ENCODE measurements around the gene TMEM18. TPM values are rescaled to one million over a fixed set of nuclear protein-coding genes. Genes with fewer than 3 reads are reported as not detected.

TMEM18 gene
- total RNA-seq, 1 experiment from 2014 or later: 33.5 TPM

- RAD21 ChIA-PET (ENCODE audit: low non-redundant PET in 1 of 2, low total read pairs in 2 of 2, uncharacterized antibody in 2 of 2, unreplicated experiment in 2 of 2): no interaction called here
- ATAC-seq: no peak
- Histone ChIP-seq H3K4me3 (replicated peaks in 1 of 2; ENCODE audit: low read depth in 1 of 2, low read length in 2 of 2) (no peak overlapping the region), H3K4me2 (ENCODE audit: low read length) (no peak overlapping the region), H3K9ac (ENCODE audit: low read length) (no peak overlapping the region), H2AFZ (ENCODE audit: low read depth, low read length, poor library complexity, severe bottlenecking) (no peak overlapping the region), H3K36me3 (ENCODE audit: control insufficient read depth in 1 of 2, insufficient read depth in 2 of 2, low read length in 2 of 2) (no peaks in the 10 kb centered on the region), H3K9me2 (ENCODE audit: insufficient read depth) (no peaks in the 10 kb centered on the region), H3K79me2 (ENCODE audit: insufficient read depth, low read length) (no peaks in the 10 kb centered on the region), H3K27me3 (ENCODE audit: insufficient read depth, low read length) (peaks cover 4% of the 10 kb centered on the region; the same call in 1 of the 2 replicates), H3K27ac (ENCODE audit: low read depth, low read length) (no peak overlapping the region), H3K4me1 (ENCODE audit: control insufficient read depth in 1 of 2, insufficient read depth in 2 of 2, low read length in 2 of 2) (no peaks in the 10 kb centered on the region), H3K9me3 (ENCODE audit: control insufficient read depth in 1 of 2, insufficient read depth in 1 of 2, low read depth in 1 of 2, low read length in 2 of 2) (no peaks in the 10 kb centered on the region), H4K20me1 (ENCODE audit: insufficient read depth) (no peaks in the 10 kb centered on the region)
- CTCF ChIA-PET: no interaction called here
- intact Hi-C loops (cut with micrococcal nuclease): no loop called here
- POLR2A ChIA-PET: no interaction called here
- no peak for DNase-seq (ENCODE audit: low read depth, low spot score)
- BruUV-seq (replicated peaks): no TSS peak
- TF ChIP-seq ELF1 (IDR thresholded peaks at IDR 0.05; ENCODE audit: borderline replicate concordance, low read depth): no peak
- TF ChIP-seq REST (IDR thresholded peaks at IDR 0.05; ENCODE audit: low read depth): no peak
- TF ChIP-seq YY1 (IDR thresholded peaks at IDR 0.05; ENCODE audit: extremely low read depth, insufficient replicate concordance, low read depth, low read length): no peak
- TF ChIP-seq POLR2A (IDR thresholded peaks at IDR 0.05; ENCODE audit: borderline replicate concordance, extremely low read depth, insufficient read depth, insufficient read length): no peak
- TF ChIP-seq SRF (IDR thresholded peaks at IDR 0.05; ENCODE audit: low read depth): no peak
- no peak for TF ChIP-seq SP1 (IDR thresholded peaks at IDR 0.05; ENCODE audit: low read depth)
- TF ChIP-seq EZH2phosphoT487 (IDR thresholded peaks at IDR 0.05; ENCODE audit: borderline replicate concordance): no peak
- no peak for TF ChIP-seq POLR2AphosphoS5 (IDR thresholded peaks at IDR 0.05; ENCODE audit: low read depth, low read length)
- TF ChIP-seq SIN3A (IDR thresholded peaks at IDR 0.05; ENCODE audit: low read depth): no peak
- no peak for TF ChIP-seq CEBPB (IDR thresholded peaks at IDR 0.05; ENCODE audit: low read depth)
- no peak for TF ChIP-seq RAD21 (IDR thresholded peaks at IDR 0.05; ENCODE audit: low read depth)
- no peak for TF ChIP-seq CTCF (IDR thresholded peaks at IDR 0.05 in 2 of 3, conservative IDR thresholded peaks at IDR 0.05 in 1 of 3; ENCODE audit: borderline replicate concordance in 1 of 3, insufficient read depth in 1 of 3, low read depth in 2 of 3, low read length in 2 of 3)
- TF ChIP-seq, protein P1, sequence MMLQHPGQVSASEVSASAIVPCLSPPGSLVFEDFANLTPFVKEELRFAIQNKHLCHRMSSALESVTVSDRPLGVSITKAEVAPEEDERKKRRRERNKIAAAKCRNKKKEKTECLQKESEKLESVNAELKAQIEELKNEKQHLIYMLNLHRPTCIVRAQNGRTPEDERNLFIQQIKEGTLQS (IDR thresholded peaks at IDR 0.05): no peak
- TF ChIP-seq JUND (IDR thresholded peaks at IDR 0.05): no peak
- no peak for TF ChIP-seq CBX3 (IDR thresholded peaks at IDR 0.05; ENCODE audit: low read depth)
- no peak for TF ChIP-seq TCF7L2 (IDR thresholded peaks at IDR 0.05; ENCODE audit: borderline replicate concordance, extremely low read depth, insufficient read depth, insufficient read length)
- no peak for TF ChIP-seq ZBTB33 (IDR thresholded peaks at IDR 0.05; ENCODE audit: extremely low read depth, insufficient replicate concordance, low read length)
- no peak for TF ChIP-seq EZH2 (IDR thresholded peaks at IDR 0.05)
- no peak for TF ChIP-seq EGR1 (IDR thresholded peaks at IDR 0.05; ENCODE audit: low read depth)
Observed at GRCh38 chr2:650343-651310, 26.6 kb downstream of the TMEM18 start.

Data from HCT116 (cell line).